GM18517 (cell line): ENCODE results near the gene PIAS3.
"Not testable (repeated sequence)": the region's sequence is repeated elsewhere in the genome, so short reads cannot be mapped to it uniquely, and the experiment has no call there.

Experiments used
- ATAC-seq: cut with Tn5 transposase; IDR thresholded peaks from one replicate; pipeline ENCODE4 v1.9.1; 2021; ENCODE audit warnings: mild to moderate bottlenecking, moderate library complexity; ENCODE audit not compliant: unreplicated experiment

Gene PIAS3

DNA sequence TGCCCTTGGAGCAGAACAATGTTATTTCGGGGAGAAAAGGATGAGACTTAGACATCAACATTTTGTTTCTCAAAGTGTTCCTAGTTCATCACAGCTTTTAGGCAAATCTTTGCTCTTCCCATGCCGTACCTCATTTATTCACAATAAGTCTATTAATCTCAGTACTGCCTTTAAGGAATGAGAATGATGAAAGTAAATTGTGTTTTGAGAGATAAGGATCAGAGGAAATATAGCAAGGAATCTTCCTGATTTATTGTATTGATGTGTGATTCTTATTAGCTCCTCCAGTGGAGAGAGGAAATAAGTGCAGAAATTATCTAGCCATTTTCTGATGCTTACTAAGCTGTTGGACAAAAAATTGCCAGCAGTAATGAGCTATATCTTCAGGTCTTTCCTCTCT, 32.9 kb downstream of the PIAS3 start:
- no peak for ATAC-seq

DNA sequence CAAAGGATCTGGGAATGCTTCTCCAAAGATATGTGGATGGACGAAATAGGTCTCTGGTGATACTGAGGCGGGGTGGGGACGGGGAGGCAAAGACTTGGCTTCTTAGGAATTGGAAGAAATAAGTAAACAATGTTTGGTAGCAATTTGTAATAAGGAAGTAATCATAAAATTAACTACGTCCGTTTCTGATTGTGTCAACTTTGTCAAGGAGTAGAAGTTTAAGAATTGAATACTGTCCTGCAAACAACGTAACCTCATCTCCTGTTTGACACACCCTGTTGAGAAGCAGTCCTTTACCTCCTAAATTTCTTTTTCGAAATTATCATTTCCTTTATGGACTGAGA, 34.4 kb downstream of the PIAS3 start:
- no peak for ATAC-seq

DNA sequence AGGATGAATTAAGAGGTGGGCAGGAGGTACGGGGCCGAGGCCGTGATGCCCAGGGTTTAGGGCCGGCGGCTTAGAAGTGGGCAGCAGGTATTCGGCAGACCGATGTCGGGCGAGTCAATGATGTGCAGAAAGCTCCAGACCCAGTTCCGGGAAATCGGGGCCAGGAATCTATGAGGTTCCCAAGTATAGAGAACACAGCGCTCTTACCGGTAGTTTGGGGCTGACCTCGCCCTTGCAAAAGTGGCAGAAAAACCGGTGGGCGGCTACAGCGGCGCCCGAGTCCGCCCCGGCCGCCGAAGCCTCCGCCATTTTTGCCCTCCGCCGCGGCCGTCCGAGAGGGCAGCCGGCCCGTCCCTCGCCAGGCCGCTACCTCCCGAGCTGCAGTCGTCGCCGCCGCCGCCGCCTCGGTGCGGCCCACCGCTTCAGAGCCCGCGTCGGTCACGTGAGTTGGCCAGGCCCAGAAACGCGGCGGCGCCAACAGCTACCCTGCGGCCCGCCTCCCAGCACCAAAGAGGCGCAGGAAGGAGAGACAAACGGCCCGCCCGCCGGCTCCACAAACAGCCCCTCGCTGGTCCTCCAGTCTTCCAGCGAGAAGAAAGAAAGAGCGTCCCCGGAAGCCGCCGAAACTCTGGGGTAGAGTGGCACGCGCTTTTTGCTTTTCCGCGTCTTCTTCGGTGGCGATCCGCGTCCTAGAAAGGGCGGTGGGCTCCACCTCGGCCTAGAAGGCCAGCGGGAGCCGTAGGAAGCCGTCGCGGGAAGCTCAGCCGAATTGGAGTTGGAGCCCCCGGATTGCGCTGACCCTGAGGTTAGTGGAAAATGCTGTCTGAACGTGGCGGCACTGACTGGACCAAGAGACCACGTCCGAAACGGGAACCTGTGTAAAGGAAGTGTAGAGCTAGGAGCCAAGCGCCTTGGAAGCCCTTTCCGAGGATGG, 35.0 kb downstream of the PIAS3 start, which contains the start of the genes POLR3C and RNF115:
Gene POLR3C (plus strand): TSS at position 636 of the 934 bp plus-strand sequence. CDS start 1,577 bp downstream, outside the sequence.
Gene RNF115 (minus strand): TSS at position 531 of the 934 bp plus-strand sequence. CDS start 222 bp downstream, at position 309.
- ATAC-seq, result peak; percentile 73

DNA sequence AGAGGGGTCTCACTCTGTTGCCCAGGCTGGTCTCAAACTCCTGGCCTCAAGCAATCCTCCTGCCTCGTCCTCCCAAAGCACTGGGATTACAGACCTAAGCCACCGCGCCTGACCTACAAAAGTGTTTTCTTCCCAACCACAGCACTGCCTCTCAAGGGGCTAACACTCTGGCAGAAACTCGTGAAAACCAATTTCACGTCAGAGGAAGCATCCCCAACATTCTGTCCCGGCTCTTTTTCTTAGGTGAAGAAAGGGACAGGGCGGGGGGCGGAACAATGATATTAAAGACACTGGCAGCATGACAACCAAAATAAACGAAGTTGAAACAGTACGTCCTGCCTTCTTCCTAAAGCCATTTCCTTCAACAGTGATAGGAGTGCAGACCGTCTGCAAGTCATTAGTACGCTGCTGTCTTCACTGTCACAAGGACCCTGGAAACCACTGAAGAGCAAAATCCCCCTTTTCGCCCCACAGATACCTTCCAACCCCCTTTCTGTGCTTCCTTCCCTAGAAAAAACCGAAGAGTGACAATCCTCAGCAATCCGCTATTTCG, 36.0 kb downstream of the PIAS3 start:
- ATAC-seq, result not testable (repeated sequence)

DNA sequence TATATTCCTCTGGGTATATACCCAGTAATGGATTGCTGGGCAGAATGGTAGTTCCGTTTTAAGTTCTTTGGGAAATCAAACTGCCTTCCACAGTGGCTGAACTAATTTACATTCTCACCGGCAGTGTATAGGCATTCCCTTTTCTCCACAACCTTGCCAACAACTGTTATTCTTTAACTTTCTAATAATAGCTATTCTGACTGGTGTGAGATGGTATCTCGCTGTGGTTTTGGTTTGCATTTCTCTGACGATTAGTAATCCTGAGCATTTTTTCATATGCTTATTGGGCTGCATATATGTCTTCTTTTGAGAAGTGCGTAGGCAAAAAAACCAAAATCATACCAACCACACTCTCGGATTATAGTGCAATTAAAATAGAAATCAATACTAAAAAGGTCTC, 40.8 kb downstream of the PIAS3 start:
- ATAC-seq, result not testable (repeated sequence)

DNA sequence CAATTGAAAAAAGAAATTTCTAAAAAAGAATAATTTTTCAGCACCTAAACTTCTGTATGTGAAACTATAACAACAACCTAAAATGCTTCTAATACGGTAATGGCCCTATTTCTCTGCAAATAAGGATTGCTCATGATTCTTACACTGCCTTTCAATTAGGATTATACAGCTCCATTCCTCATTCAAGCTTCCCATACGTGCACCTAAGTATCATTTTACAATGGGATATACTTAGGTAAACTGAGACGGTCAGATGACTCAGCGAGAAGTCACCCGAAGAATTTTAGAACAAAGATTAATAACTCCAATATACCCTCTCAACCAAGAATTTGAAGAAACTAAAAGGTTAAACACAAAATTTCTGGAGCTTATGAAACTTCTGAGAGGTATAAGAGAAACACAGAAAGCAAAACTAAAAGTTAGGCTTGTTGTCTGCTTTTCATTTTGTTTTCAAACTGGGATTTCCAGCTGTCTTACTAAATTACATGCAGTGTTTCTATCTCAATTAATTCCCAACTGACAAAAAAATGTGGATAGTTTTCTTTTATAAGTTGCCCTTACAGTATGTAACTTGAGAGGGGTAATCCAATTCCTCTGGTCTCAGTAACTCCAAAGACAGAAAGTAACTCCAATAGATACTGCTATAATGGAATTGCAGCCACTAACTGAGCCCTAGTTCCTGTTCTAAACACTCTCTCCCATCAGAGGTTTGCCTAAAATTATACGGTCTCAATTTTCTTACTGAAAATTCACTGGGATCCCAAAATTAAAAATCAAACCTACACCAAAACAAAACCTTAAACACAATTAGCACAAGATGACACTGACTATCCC, 45.7 kb downstream of the PIAS3 start:
- ATAC-seq, result not testable (repeated sequence)

GRCh38 chr1:145806844-145807243, 52.0 kb downstream of the PIAS3 start:
- no peak for ATAC-seq

- ATAC-seq, result no peak
Measured at GRCh38 chr1:145806408-145806807, 52.5 kb downstream of the PIAS3 start.

GRCh38 chr1:145805057-145805456, 53.8 kb downstream of the PIAS3 start:
- ATAC-seq, result no peak

GRCh38 chr1:145804235-145805045, 54.4 kb downstream of the PIAS3 start:
- no peak for ATAC-seq

- no peak for ATAC-seq
Measured at GRCh38 chr1:145799806-145800205, 59.1 kb downstream of the PIAS3 start.
